DMS53 treated with DMSO at 0.1 percent for 48 hours (cell line): ENCODE results near the gene IQCM.
A peak's percentile ranks its signal among the peaks of the same experiment; 100 is the strongest.

Experiments
- DNase-seq: peaks from one replicate; lab custom pipeline; 2025; ENCODE audit not compliant: unreplicated experiment; lab: John Stamatoyannopoulos, UW

Gene IQCM

GRCh38 chr4:149713031-149713430 lies 102.6 kb downstream of the IQCM start:
- DNase-seq = no peak

- DNase-seq = no peak
Observed at GRCh38 chr4:149711593-149712365, 103.9 kb downstream of the IQCM start.

GRCh38 chr4:149709640-149710039 lies 106.0 kb downstream of the IQCM start:
- DNase-seq = no peak

GRCh38 chr4:149708513-149709130 lies 107.0 kb downstream of the IQCM start:
- peak; percentile 2 for DNase-seq

GRCh38 chr4:149707862-149708261 lies 107.8 kb downstream of the IQCM start:
- DNase-seq = no peak

GRCh38 chr4:149706942-149707341 lies 108.7 kb downstream of the IQCM start:
- no peak for DNase-seq

- no peak for DNase-seq
Observed at GRCh38 chr4:149702414-149703293, 113.0 kb downstream of the IQCM start.

- DNase-seq = no peak
Observed at GRCh38 chr4:149701435-149702156, 114.0 kb downstream of the IQCM start.

GRCh38 chr4:149700272-149700671 lies 115.4 kb downstream of the IQCM start:
- no peak for DNase-seq

GRCh38 chr4:149699642-149700041 lies 116.0 kb downstream of the IQCM start:
- DNase-seq = no peak

GRCh38 chr4:149690726-149691125 lies 124.9 kb downstream of the IQCM start:
- DNase-seq = no peak

- DNase-seq = no peak
Observed at GRCh38 chr4:149684516-149684915, 131.1 kb downstream of the IQCM start.

GRCh38 chr4:149676076-149676475 lies 139.6 kb downstream of the IQCM start:
- no peak for DNase-seq

- DNase-seq = no peak
Observed at GRCh38 chr4:149645790-149646189, 169.9 kb downstream of the IQCM start.

GRCh38 chr4:149638073-149638472 lies 177.6 kb downstream of the IQCM start:
- DNase-seq = no peak

- no peak for DNase-seq
Observed at GRCh38 chr4:149634368-149634767, 181.3 kb downstream of the IQCM start.

GRCh38 chr4:149631629-149632028 lies 184.0 kb downstream of the IQCM start:
- DNase-seq = no peak

GRCh38 chr4:149630064-149630463 lies 185.6 kb downstream of the IQCM start:
- no peak for DNase-seq

GRCh38 chr4:149605601-149606378 lies 209.9 kb downstream of the IQCM start:
- no peak for DNase-seq

- DNase-seq = no peak
Observed at GRCh38 chr4:149604827-149605226, 210.8 kb downstream of the IQCM start.
